Keratinocyte (primary cell): ENCODE results near the gene SNX8. TPM values are rescaled to one million over a fixed set of nuclear protein-coding genes. Genes with fewer than 3 reads are reported as not detected.

Experiments
- DNase-seq: peaks from one replicate; pipeline ENCODE4 v3.0.0-alpha.2; 2011; ENCODE audit warnings: low read depth, missing footprints, low spot score
- FAIRE-seq: peaks from 2 replicates; lab custom pipeline; 2011; peaks lifted over from hg19 to GRCh38; lab: Jason Lieb, UNC
- H2AFZ ChIP-seq: 2 replicates; pipeline ENCODE4 v1.6.0; 2012; ENCODE audit warnings: low read length, control low read depth, inconsistent platforms; ENCODE audit not compliant: control insufficient read depth
- H3K27ac ChIP-seq: 2 replicates; pipeline ENCODE4 v1.5.1; 2011; ENCODE audit warnings: low read length; ENCODE audit not compliant: control insufficient read depth, insufficient read depth
- H3K27me3 ChIP-seq: 3 replicates; pipeline ENCODE4 v1.6.0; 2011; ENCODE audit warnings: low read length; ENCODE audit not compliant: control insufficient read depth, insufficient read depth; ENCODE audit errors: extremely low read depth
- H3K36me3 ChIP-seq, 2 experiments: 2 replicates in 1 of 2; 3 replicates in 1 of 2; pipeline ENCODE4 v1.5.1; 2011; ENCODE audit warnings: low read length in 2 of 2, mild to moderate bottlenecking in 1 of 2; ENCODE audit not compliant: control insufficient read depth in 2 of 2, insufficient read depth in 2 of 2; ENCODE audit errors: extremely low read depth in 1 of 2
- H3K4me1 ChIP-seq: 3 replicates; pipeline ENCODE4 v1.5.1; 2011; ENCODE audit warnings: low read length; ENCODE audit not compliant: control insufficient read depth, insufficient read depth; ENCODE audit errors: extremely low read depth
- H3K4me2 ChIP-seq: 3 replicates; pipeline ENCODE4 v1.6.0; 2011; ENCODE audit warnings: low read depth, low read length; ENCODE audit not compliant: control insufficient read depth, insufficient read depth; ENCODE audit errors: extremely low read depth
- H3K4me3 ChIP-seq, 3 experiments: fragments of 200-600 bp in 1 of 3; sonication (generic) in 1 of 3; 2 replicates in 2 of 3; 3 replicates in 1 of 3; pipeline ENCODE4 v1.5.1; 2011 to 2016; ENCODE audit warnings: low read length in 3 of 3, mild to moderate bottlenecking in 3 of 3, control low read depth in 2 of 3, inconsistent platforms in 1 of 3, low read depth in 1 of 3, mixed read lengths in 1 of 3, mixed run types in 1 of 3, moderate library complexity in 1 of 3; ENCODE audit not compliant: control insufficient read depth in 2 of 3, insufficient read depth in 2 of 3; ENCODE audit errors: extremely low read depth in 1 of 3
- H3K79me2 ChIP-seq: 2 replicates; pipeline ENCODE4 v1.6.0; 2012; ENCODE audit warnings: low read length; ENCODE audit not compliant: control insufficient read depth, insufficient read depth
- H3K9ac ChIP-seq: 3 replicates; pipeline ENCODE4 v1.6.0; 2011; ENCODE audit warnings: low read length; ENCODE audit not compliant: control insufficient read depth, insufficient read depth; ENCODE audit errors: extremely low read depth
- H3K9me1 ChIP-seq: 3 replicates; pipeline ENCODE4 v1.6.0; 2011; ENCODE audit warnings: low read length; ENCODE audit not compliant: control insufficient read depth, insufficient read depth; ENCODE audit errors: extremely low read depth
- H3K9me3 ChIP-seq: 2 replicates; pipeline ENCODE4 v1.5.1; 2012; ENCODE audit warnings: low read depth, low read length; ENCODE audit not compliant: control insufficient read depth
- H4K20me1 ChIP-seq: 3 replicates; pipeline ENCODE4 v1.6.0; 2011; ENCODE audit warnings: low read length; ENCODE audit not compliant: control insufficient read depth, insufficient read depth; ENCODE audit errors: extremely low read depth
- CTCF ChIP-seq, 3 experiments: IDR thresholded peaks in 1 of 3; conservative IDR thresholded peaks in 1 of 3; optimal IDR thresholded peaks in 1 of 3; 2 replicates in 2 of 3; 3 replicates in 1 of 3; pipeline versions ENCODE3 to v1.5.1; 2011; ENCODE audit warnings: low read length in 3 of 3, mild to moderate bottlenecking in 3 of 3, moderate library complexity in 2 of 3, control low read depth in 1 of 3, inconsistent platforms in 1 of 3; ENCODE audit not compliant: insufficient read depth in 2 of 3; ENCODE audit errors: extremely low read depth in 1 of 3
- EZH2 ChIP-seq: IDR thresholded peaks from one replicate; pipeline ENCODE4 v1.6.1; 2012; ENCODE audit warnings: inconsistent platforms, mild to moderate bottlenecking, low read length, moderate library complexity
- dilution Hi-C: fragments of 300-500 bp; cut with MboI; formaldehyde crosslinking; loops from one replicate; pipeline ENCODE4 v1.7.0; 2020; ENCODE audit warnings: low sequenced_read_pairs; ENCODE audit not compliant: extremely low pct_ligation_motif_present
- polyA plus RNA-seq, 5 experiments: library from polyadenylated mRNA; depleted of rRNA in 3 of 5; stranded (reverse) in 3 of 5; stranded (forward) in 1 of 5; unstranded in 1 of 5; fragments of >200 nt; gene quantifications; 1 replicate in 1 of 5; 2 replicates in 3 of 5; 3 replicates in 1 of 5; pipeline versions ENCODE4 v1.2.1 to v1.2.3, GENCODE V29; 2011 to 2012; ENCODE audit warnings: missing spikeins in 2 of 5, low read depth in 1 of 5, low replicate concordance in 1 of 5

SNX8 gene
- polyA plus RNA-seq, 1 donor (not counting 4 experiments of a cell fraction or from before 2014, with no cell fraction given), result 24.2 TPM

GRCh38 chr7:2212906-2213305 is 101.3 kb downstream of the SNX8 start:
- no peaks in the 10 kb centered on the region for H3K79me2 ChIP-seq
- H3K36me3 ChIP-seq, result peaks cover 32 to 56% of the 10 kb centered on the region in 2 experiments
- H3K27me3 ChIP-seq, result no peaks in the 10 kb centered on the region
- dilution Hi-C loops, result no loop called here
- H4K20me1 ChIP-seq, result peaks cover 2% of the 10 kb centered on the region
- H3K4me3 ChIP-seq, result no peak overlapping the region
- no peak for TF ChIP-seq CTCF (optimal IDR thresholded peaks at IDR 0.05 in 1 of 3, IDR thresholded peaks at IDR 0.05 in 1 of 3, conservative IDR thresholded peaks at IDR 0.05 in 1 of 3; ENCODE audit: extremely low read depth in 1 of 3, insufficient read depth in 2 of 3, low read length in 3 of 3)
- TF ChIP-seq EZH2, result no peak
- no peak overlapping the region for H3K27ac ChIP-seq
- no peaks in the 10 kb centered on the region for H3K9me1 ChIP-seq
- DNase-seq (no peak), FAIRE-seq (no peak)
- no peaks in the 10 kb centered on the region for H3K4me1 ChIP-seq
- no peak overlapping the region for H2AFZ ChIP-seq
- no peak overlapping the region for H3K9ac ChIP-seq
- H3K9me3 ChIP-seq, result no peaks in the 10 kb centered on the region
- no peak overlapping the region for H3K4me2 ChIP-seq

- no peak for DNase-seq
Observed at GRCh38 chr7:2211926-2212325, 102.3 kb downstream of the SNX8 start.

More at GRCh38 chr7:2211926-2212325, 102.3 kb downstream of the SNX8 start:
- Histone ChIP-seq H3K9me1 (no peaks in the 10 kb centered on the region), H3K27me3 (no peaks in the 10 kb centered on the region), H2AFZ (no peak overlapping the region), H3K27ac (no peak overlapping the region), H3K36me3 (peaks cover 32 to 54% of the 10 kb centered on the region in 2 experiments), H3K9me3 (no peaks in the 10 kb centered on the region), H3K4me3 (no peak overlapping the region), H3K4me2 (no peak overlapping the region), H3K4me1 (no peaks in the 10 kb centered on the region), H3K79me2 (no peaks in the 10 kb centered on the region), H4K20me1 (peaks cover 2% of the 10 kb centered on the region), H3K9ac (no peak overlapping the region)
- no peak for TF ChIP-seq CTCF (optimal IDR thresholded peaks at IDR 0.05 in 1 of 3, IDR thresholded peaks at IDR 0.05 in 1 of 3, conservative IDR thresholded peaks at IDR 0.05 in 1 of 3; ENCODE audit: extremely low read depth in 1 of 3, insufficient read depth in 2 of 3, low read length in 3 of 3)
- TF ChIP-seq EZH2, result no peak
- dilution Hi-C loops, result no loop called here
- FAIRE-seq, result no peak
